ENCODE data around the gene ASIC1.

Gene ASIC1

GRCh38 chr12:50061171-50061570, 3.8 kb downstream of the ASIC1 start:
- no peak overlapping the region for H2AFZ ChIP-seq
- TF ChIP-seq CTCF (IDR thresholded peaks at IDR 0.05), result no peak
- no peaks in the 10 kb centered on the region for H3K9me3 ChIP-seq (ENCODE audit: control insufficient read depth, low read length)
- H3K4me1 ChIP-seq, result peaks cover 8% of the 10 kb centered on the region
- no peaks in the 10 kb centered on the region for H3K79me2 ChIP-seq
- no peak overlapping the region for H3K9ac ChIP-seq
- no peaks in the 10 kb centered on the region for H3K27me3 ChIP-seq (ENCODE audit: control insufficient read depth, insufficient read depth, low read length)
- H3K4me3 ChIP-seq (ENCODE audit: low read depth, low read length), result no peak overlapping the region
- no peaks in the 10 kb centered on the region for H3K36me3 ChIP-seq (ENCODE audit: control insufficient read depth, insufficient read depth, low read length)
- H3K27ac ChIP-seq, result no peak overlapping the region
- H3K4me2 ChIP-seq (ENCODE audit: low read length), result no peak overlapping the region

- Histone ChIP-seq H3K27me3 (ENCODE audit: control insufficient read depth, insufficient read depth, low read length) (no peaks in the 10 kb centered on the region), H3K4me1 (peaks cover 4% of the 10 kb centered on the region), H2AFZ (no peak overlapping the region), H3K9ac (no peak overlapping the region), H3K36me3 (ENCODE audit: control insufficient read depth, insufficient read depth, low read length) (no peaks in the 10 kb centered on the region), H3K4me2 (ENCODE audit: low read length) (no peak overlapping the region), H3K79me2 (no peaks in the 10 kb centered on the region), H3K27ac (no peak overlapping the region), H3K9me3 (ENCODE audit: control insufficient read depth, low read length) (no peaks in the 10 kb centered on the region), H3K4me3 (ENCODE audit: low read depth, low read length) (no peak overlapping the region)
- TF ChIP-seq CTCF (IDR thresholded peaks at IDR 0.05), result no peak
Measured at GRCh38 chr12:50061946-50062686, 4.7 kb downstream of the ASIC1 start.

- Histone ChIP-seq H3K4me1 (peaks cover 3% of the 10 kb centered on the region), H2AFZ (no peak overlapping the region), H3K9me3 (ENCODE audit: control insufficient read depth, low read length) (no peaks in the 10 kb centered on the region), H3K4me2 (ENCODE audit: low read length) (no peak overlapping the region), H3K9ac (no peak overlapping the region), H3K36me3 (ENCODE audit: control insufficient read depth, insufficient read depth, low read length) (no peaks in the 10 kb centered on the region), H3K79me2 (no peaks in the 10 kb centered on the region), H3K4me3 (ENCODE audit: low read depth, low read length) (no peak overlapping the region), H3K27ac (no peak overlapping the region), H3K27me3 (ENCODE audit: control insufficient read depth, insufficient read depth, low read length) (no peaks in the 10 kb centered on the region)
- no peak for TF ChIP-seq CTCF (IDR thresholded peaks at IDR 0.05)
Measured at GRCh38 chr12:50062728-50063460, 5.5 kb downstream of the ASIC1 start.

GRCh38 chr12:50065726-50066310, 8.4 kb downstream of the ASIC1 start:
- Histone ChIP-seq H3K79me2 (no peaks in the 10 kb centered on the region), H3K36me3 (ENCODE audit: control insufficient read depth, insufficient read depth, low read length) (no peaks in the 10 kb centered on the region), H3K4me3 (ENCODE audit: low read depth, low read length) (no peak overlapping the region), H2AFZ (no peak overlapping the region), H3K4me2 (ENCODE audit: low read length) (no peak overlapping the region), H3K27me3 (ENCODE audit: control insufficient read depth, insufficient read depth, low read length) (no peaks in the 10 kb centered on the region), H3K27ac (no peak overlapping the region), H3K4me1 (no peaks in the 10 kb centered on the region), H3K9ac (no peak overlapping the region), H3K9me3 (ENCODE audit: control insufficient read depth, low read length) (no peaks in the 10 kb centered on the region)
- TF ChIP-seq CTCF (IDR thresholded peaks at IDR 0.05), result no peak
